Fibroblast of pulmonary artery (primary cell): ENCODE measurements around the gene GRIN3A.

ENCODE experiments used
- DNase-seq: peaks from one replicate; pipeline ENCODE4 v3.0.0-alpha.2; 2010; ENCODE audit warnings: low read depth
- H3K4me3 ChIP-seq: replicated peaks from 2 replicates; pipeline ENCODE4 v1.5.1; 2011; ENCODE audit warnings: low read depth, mild to moderate bottlenecking, control low read depth, low read length, moderate library complexity
- CTCF ChIP-seq: IDR thresholded peaks from 2 replicates; pipeline ENCODE4 v1.5.1; 2011; ENCODE audit warnings: mild to moderate bottlenecking, control low read depth, low read length, inconsistent platforms; ENCODE audit errors: missing control alignments

The GRIN3A gene

DNA sequence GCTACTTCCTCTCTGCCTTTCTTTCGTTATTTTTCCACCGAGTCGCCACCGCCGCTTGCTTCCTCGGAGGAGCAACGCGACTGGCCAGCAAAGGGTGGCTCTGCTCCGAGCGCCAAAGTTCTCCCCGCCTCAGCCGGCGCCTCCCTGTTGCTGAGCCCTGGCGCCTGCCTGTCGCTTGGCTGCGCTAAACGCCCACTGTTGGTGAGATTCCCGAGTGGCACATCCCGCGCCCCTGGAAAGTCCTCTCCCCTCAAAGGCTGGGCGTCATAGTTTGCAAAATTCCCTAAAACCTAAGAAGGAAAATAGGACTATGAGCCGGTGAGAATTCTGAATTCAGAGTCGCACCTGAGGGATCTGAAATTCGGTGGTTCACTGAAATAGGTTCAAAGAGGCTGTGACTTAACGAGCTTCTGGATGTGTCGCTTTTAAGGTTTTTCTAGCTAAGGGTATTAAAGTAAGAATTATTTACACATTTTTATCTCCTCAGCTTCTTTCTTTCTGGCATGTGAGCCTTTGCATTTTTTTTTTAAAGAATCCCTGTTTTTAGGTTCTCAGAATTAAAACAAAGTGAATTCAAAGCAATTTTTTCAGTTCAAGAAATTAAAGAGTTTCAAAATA lies at the start of gene GRIN3A:
GRIN3A (minus strand) TSS at position 82 of the 618 bp plus-strand sequence. CDS start 668 bp downstream, outside the sequence.
- H3K4me3 ChIP-seq = no peak within 1 kb of the TSS
- DNase-seq = no peak
- TF ChIP-seq CTCF = no peak

DNA sequence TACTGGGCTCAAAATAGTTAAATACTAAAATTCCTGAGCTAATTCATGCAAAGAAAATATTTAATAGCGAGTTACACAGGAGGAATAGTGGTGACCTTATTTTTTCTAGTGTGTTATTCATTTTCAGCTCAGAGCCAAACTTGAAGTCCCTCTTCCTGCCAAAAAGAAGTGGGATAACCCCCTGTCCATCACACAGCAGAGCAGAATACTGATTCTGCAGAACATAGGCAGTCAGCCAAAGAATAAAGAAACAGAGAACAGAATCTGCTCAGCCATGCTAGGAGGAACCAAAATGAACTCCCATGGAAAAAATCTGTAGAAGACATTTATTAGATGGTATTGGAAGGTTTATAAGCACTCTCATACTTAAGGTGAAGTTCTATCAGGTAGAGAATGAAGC lies 49.4 kb upstream of the GRIN3A start:
- TF ChIP-seq CTCF = no peak
- H3K4me3 ChIP-seq = no peak overlapping the region
- DNase-seq = no peak

DNA sequence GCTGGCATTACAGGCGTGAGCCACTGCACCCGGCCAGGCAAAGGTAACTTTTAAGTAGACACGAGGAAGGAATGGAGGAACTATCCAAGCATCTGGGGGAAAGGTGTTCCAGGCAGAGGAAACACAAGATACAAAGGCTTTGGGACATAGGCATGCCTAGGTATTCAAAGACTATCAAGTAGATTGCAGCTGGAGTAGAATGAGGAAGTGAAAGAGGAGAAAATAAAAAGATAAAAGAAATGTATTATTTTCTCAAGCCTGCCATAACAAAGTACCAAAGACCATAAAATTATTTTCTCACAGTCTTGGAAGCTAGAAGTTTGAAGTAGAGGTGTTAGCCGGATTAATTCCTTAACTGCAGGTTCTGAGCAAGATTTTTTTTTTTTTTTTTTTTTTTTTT lies 39.9 kb upstream of the GRIN3A start:
- TF ChIP-seq CTCF = no peak
- DNase-seq = no peak
- H3K4me3 ChIP-seq = no peak overlapping the region

GRCh38 chr9:101764472-101764871 lies 26.0 kb upstream of the GRIN3A start:
- no peak for DNase-seq
- no peak for TF ChIP-seq CTCF
- no peak overlapping the region for H3K4me3 ChIP-seq

- no peak overlapping the region for H3K4me3 ChIP-seq
- TF ChIP-seq CTCF = no peak
- DNase-seq = no peak
Observed at GRCh38 chr9:101758304-101758930, 20.0 kb upstream of the GRIN3A start.

- no peak overlapping the region for H3K4me3 ChIP-seq
- no peak for TF ChIP-seq CTCF
Observed at GRCh38 chr9:101753716-101754115, 15.3 kb upstream of the GRIN3A start.

DNA sequence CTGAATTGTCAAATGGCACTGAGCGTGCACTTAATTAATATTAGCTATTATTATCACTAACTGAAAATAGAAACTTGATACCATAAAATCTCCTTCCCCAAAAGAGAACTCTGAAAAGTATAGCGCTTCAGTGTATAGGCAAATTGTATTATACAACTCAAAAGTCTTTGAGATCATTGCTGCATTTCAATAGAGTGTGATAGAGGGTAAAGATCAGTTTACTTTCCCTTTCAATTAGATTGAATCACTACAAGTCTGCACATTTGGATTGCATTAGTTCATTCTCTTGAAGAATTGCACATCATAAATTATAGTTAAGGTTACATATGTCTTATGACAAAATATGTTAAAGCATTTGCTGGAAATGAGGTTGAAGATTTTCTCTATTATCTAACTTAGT lies 13.4 kb upstream of the GRIN3A start:
- DNase-seq = no peak
- TF ChIP-seq CTCF = no peak
- no peak overlapping the region for H3K4me3 ChIP-seq

More at GRCh38 chr9:101753716-101754115, 15.3 kb upstream of the GRIN3A start:
- DNase-seq = no peak
